Tibial artery (tissue), 4 donors: ENCODE data around the gene TUBB2B.
A peak's percentile ranks its signal among the peaks of the same experiment; 100 is the strongest.
"Not testable (repeated sequence)": the region's sequence is repeated elsewhere in the genome, so short reads cannot be mapped to it uniquely, and the experiment has no call there.

Experiments used
- DNase-seq, 2 donors: peaks; one replicate each; pipeline ENCODE4 v3.0.0-alpha.2; 2019
- H3K27ac ChIP-seq, 2 donors: fragments of 200-600 bp; sonication (generic) in 1 of 2; 1 replicate in 1 of 2; 2 replicates in 1 of 2; pipeline ENCODE4 v1.5.1; 2018 to 2019; ENCODE audit warnings: mild to moderate bottlenecking in 1 of 2
- H3K27me3 ChIP-seq, 2 donors: fragments of 200-600 bp; sonication (generic) in 1 of 2; one replicate each; pipeline versions ENCODE4 v1.5.1 to v1.6.0; 2016 to 2019
- H3K36me3 ChIP-seq, 3 donors: fragments of 200-600 bp; sonication (generic) in 2 of 3; one replicate each; pipeline ENCODE4 v1.5.1; 2016 to 2019; ENCODE audit warnings: mild to moderate bottlenecking in 2 of 3
- H3K4me1 ChIP-seq, 4 donors: fragments of 200-600 bp; sonication (generic) in 2 of 4; 1 replicate in 3 of 4; 2 replicates in 1 of 4; pipeline ENCODE4 v1.5.1; 2016 to 2019
- H3K4me3 ChIP-seq, 2 donors: fragments of 200-600 bp; sonication (generic) in 1 of 2; 1 replicate in 1 of 2; 2 replicates in 1 of 2; pipeline ENCODE4 v1.5.1; 2018 to 2019; ENCODE audit warnings: mild to moderate bottlenecking in 2 of 2
- H3K9me3 ChIP-seq, 3 donors: fragments of 200-600 bp; sonication (generic) in 1 of 3; one replicate each; pipeline ENCODE4 v1.5.1; 2016 to 2019
- intact Hi-C: fragments of 100-400 bp; cut with DNase I; formaldehyde crosslinking; loops from one replicate; pipeline ENCODE4 v1.15.0; 2023; ENCODE audit warnings: low total_unique reads
- TF ChIP-seq, protein P1 (sequence below), 2 experiments: fragments of 200-600 bp in 1 of 2; fragments of 450-650 bp in 1 of 2; IDR thresholded peaks; one replicate each; pipeline ENCODE4 v1.5.1; 2017 to 2019; ENCODE audit warnings: antibody characterized with exemption in 2 of 2, mild to moderate bottlenecking in 1 of 2, moderate library complexity in 1 of 2

Gene TUBB2B

DNA sequence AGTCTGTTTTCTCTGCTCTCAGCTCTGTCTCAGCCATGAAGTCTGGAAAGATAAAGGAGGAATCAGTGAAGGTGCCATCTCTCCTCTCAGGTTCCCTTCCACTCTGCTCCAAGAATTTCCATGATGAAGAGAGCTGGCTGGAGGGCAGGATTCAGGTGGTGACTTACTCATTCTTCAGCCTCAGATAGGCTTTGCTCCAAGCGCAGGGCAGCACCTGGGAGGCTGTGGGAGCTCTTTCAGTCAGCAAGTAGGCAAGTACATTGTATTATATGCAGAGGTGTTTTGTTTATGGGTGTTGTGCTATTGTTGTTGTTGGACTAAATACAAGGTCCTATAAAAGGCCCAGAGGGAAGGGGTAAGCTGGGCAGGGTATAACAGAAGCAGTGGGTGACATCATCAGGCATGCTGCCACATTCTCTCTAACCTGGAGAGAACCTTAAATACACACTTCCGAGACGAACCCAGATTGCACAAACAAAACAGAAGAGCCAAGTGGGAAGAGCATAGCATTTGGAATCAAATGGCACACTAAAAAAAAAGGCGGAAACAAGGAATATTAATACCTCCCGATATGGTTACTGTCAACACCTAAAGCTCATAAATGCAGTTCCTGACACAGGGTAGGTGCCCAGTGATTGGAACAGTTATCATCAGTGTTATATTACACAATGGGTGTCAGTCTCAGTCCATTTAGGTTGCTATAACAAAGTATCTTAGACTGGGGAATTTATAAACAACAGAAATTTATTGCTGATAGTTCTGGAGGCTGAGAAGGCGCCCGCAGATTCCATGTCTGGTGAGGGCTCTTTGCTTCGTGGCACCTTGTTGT lies 16.8 kb upstream of the TUBB2B start:
- intact Hi-C loops, result loop anchor here (10.0 kb wide), 1 partner anchor 89 kb away; the partner anchor contains the start of gene TUBB2A
- H3K9me3 ChIP-seq, result no peaks in the 10 kb centered on the region
- no peak overlapping the region for H3K27ac ChIP-seq
- no peak overlapping the region for H3K4me3 ChIP-seq
- H3K27me3 ChIP-seq, result peaks cover 0 to 30% of the 10 kb centered on the region in 2 donors
- TF ChIP-seq, protein P1, sequence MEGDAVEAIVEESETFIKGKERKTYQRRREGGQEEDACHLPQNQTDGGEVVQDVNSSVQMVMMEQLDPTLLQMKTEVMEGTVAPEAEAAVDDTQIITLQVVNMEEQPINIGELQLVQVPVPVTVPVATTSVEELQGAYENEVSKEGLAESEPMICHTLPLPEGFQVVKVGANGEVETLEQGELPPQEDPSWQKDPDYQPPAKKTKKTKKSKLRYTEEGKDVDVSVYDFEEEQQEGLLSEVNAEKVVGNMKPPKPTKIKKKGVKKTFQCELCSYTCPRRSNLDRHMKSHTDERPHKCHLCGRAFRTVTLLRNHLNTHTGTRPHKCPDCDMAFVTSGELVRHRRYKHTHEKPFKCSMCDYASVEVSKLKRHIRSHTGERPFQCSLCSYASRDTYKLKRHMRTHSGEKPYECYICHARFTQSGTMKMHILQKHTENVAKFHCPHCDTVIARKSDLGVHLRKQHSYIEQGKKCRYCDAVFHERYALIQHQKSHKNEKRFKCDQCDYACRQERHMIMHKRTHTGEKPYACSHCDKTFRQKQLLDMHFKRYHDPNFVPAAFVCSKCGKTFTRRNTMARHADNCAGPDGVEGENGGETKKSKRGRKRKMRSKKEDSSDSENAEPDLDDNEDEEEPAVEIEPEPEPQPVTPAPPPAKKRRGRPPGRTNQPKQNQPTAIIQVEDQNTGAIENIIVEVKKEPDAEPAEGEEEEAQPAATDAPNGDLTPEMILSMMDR (IDR thresholded peaks at IDR 0.05), result no peak
- no peaks in the 10 kb centered on the region for H3K36me3 ChIP-seq
- peak in 1 of 2 donors; percentile 12 for DNase-seq
- H3K4me1 ChIP-seq, result peaks cover 0 to 13% (median 9%) of the 10 kb centered on the region in 4 donors

DNA sequence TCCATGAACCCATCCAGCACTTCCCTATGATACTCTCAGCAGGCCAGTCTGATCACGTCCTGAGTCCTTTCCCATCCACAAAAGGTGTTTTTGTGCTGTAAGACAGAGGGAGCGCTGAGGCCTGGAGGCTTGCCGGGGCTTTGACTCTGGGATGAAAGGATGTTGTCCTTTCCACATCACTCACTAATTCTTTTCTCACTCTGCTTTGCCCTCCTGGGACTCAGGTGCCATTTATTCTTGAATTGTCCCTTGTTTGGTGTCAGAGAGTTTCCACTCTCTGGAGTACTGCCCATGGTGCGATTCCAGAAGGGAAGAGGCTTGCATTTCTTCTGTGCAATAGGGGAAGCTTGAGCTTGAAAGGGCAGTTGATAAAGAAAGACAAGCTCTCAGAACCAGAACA lies 15.3 kb upstream of the TUBB2B start:
- intact Hi-C loops, result loop anchor here (10.0 kb wide), 1 partner anchor 88 kb away; the partner anchor contains the start of gene TUBB2A
- H3K4me1 ChIP-seq, result peaks cover 0 to 7% (median 5%) of the 10 kb centered on the region in 4 donors
- H3K27me3 ChIP-seq, result peaks cover 0 to 27% of the 10 kb centered on the region in 2 donors
- no peaks in the 10 kb centered on the region for H3K36me3 ChIP-seq
- no peak overlapping the region for H3K4me3 ChIP-seq
- TF ChIP-seq, protein P1 (IDR thresholded peaks at IDR 0.05), result no peak
- peak in 1 of 2 donors; percentile 3 for DNase-seq
- no peaks in the 10 kb centered on the region for H3K9me3 ChIP-seq
- no peak overlapping the region for H3K27ac ChIP-seq

DNA sequence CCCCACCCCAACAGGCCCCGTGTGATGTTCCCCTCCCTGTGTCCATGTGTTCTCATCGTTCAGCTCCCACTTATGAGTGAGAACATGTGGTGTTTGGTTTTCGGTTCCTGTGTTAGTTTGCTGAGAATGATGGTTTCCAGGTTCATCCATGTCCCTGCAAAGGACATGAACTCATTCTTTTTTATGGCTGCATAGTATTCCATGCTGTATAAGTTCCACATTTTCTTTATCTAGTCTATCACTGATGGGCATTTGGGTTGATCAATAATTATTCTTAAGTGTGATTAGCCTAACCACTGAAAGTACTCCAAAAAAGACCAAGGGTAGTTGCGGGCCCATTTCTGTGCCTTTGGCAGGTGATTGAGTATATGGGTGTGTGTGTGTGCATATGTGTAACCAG lies 14.3 kb upstream of the TUBB2B start:
- H3K36me3 ChIP-seq, H3K4me3 ChIP-seq, H3K27ac ChIP-seq, DNase-seq, H3K4me1 ChIP-seq, H3K9me3 ChIP-seq: not testable (repeated sequence)
- intact Hi-C loops, result loop anchor here (10.0 kb wide), 1 partner anchor 87 kb away; the partner anchor contains the start of gene TUBB2A
- H3K27me3 ChIP-seq, result peaks cover 0 to 18% of the 10 kb centered on the region in 2 donors

DNA sequence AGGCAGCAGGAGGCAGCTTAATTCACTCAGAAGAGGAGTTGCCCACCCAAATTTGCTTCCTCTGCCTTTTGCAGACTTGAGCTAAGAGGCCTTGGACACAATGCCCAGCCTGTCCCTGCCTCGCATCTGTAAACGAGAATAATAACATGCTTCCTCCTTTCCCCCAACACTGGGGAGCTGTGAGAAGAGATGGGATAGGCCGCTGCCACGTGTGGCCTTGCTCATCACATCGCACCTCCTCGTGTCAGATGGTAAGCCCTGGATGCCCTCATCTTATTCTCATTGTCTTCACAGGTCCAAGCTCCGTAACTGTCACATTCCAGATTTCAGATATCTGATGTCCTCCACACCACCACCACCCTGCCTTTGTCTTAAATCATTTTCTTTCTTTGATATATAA lies 13.1 kb upstream of the TUBB2B start:
- TF ChIP-seq, protein P1 (IDR thresholded peaks at IDR 0.05), result no peak
- no peak for DNase-seq
- Histone ChIP-seq H3K4me3 (no peak overlapping the region), H3K27ac (no peak overlapping the region), H3K4me1 (no peaks in the 10 kb centered on the region), H3K36me3 (no peaks in the 10 kb centered on the region), H3K27me3 (peaks cover 0 to 27% of the 10 kb centered on the region in 2 donors), H3K9me3 (no peaks in the 10 kb centered on the region)
- intact Hi-C loops, result loop anchor here (10.0 kb wide), 1 partner anchor 86 kb away; the partner anchor contains the start of gene TUBB2A

DNA sequence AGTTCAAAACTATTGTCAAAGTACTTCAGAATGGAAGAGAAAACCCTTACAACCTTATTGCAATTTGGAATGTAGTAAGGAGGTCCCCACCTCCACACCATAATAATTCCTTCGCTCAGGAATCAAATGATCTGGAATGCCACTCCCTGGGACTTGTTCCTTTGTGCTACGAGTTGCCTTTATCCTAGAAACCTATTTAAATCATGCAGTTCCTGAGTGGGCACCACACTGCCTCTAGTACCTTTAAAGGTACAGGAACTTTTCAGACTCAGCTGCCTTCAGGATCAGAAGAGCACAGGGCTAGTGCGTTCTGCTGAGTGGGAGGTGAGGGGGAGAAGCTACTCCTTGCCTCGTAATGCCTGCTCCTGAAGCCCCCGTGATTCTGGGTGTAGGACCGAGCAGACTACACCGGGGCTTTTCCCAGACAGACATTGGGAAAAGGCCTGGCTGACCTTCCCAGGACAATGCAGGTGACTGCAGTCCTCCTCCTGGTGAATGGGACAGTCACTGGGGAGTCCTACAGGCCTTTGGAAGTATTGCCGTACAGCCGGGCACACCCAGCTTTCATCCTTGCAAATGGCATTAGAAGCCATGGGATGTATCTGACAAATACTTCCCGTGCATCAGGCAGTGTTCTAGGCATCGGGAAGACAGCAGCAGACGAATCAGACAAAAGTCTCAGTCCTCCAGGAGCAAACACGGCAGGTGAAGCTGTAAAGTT lies 11.8 kb upstream of the TUBB2B start:
- intact Hi-C loops, result no loop called here
- Histone ChIP-seq H3K27ac (no peak overlapping the region), H3K9me3 (no peaks in the 10 kb centered on the region), H3K36me3 (no peaks in the 10 kb centered on the region), H3K4me3 (no peak overlapping the region), H3K27me3 (peaks cover 0 to 40% of the 10 kb centered on the region in 2 donors), H3K4me1 (no peaks in the 10 kb centered on the region)
- DNase-seq, result no peak
- TF ChIP-seq, protein P1 (IDR thresholded peaks at IDR 0.05), result no peak
